ENCODE measurements around the gene MTUS2. TPM values are rescaled to one million over a fixed set of nuclear protein-coding genes. Genes with fewer than 3 reads are reported as not detected.

MTUS2 gene
- total and polyA plus RNA-seq, 10 of the 15 experiments (the other 5 are each of a cell fraction or from before 2014, with no cell fraction given): under 0.01 to 0.05 (median 0.02) TPM; not detected in 6

- no peak for TF ChIP-seq E4F1 (IDR thresholded peaks at IDR 0.05; ENCODE audit: borderline replicate concordance, partially characterized antibody)
- TF ChIP-seq REST (IDR thresholded peaks at IDR 0.05; ENCODE audit: low read depth, low read length): no peak
- no peak for TF ChIP-seq TBL1XR1 (IDR thresholded peaks at IDR 0.05; ENCODE audit: low read depth, low read length)
- no peak for TF ChIP-seq SIX5 (IDR thresholded peaks at IDR 0.05; ENCODE audit: low read depth, low read length, severe bottlenecking)
- TF ChIP-seq NBN (IDR thresholded peaks at IDR 0.05): no peak
- no peak for TF ChIP-seq WRNIP1 (IDR thresholded peaks at IDR 0.05; ENCODE audit: borderline replicate concordance, low read depth, low read length)
- TF ChIP-seq TARDBP (IDR thresholded peaks at IDR 0.05; ENCODE audit: borderline replicate concordance): no peak
- TF ChIP-seq PBX3 (IDR thresholded peaks at IDR 0.05; ENCODE audit: insufficient replicate concordance, low read depth, low read length): no peak
- TF ChIP-seq ELK1 (IDR thresholded peaks at IDR 0.05; ENCODE audit: low read depth, low read length): no peak
- no peak for TF ChIP-seq RAD21 (IDR thresholded peaks at IDR 0.05; ENCODE audit: insufficient read depth, low read depth, low read length)
- TF ChIP-seq SUZ12 (IDR thresholded peaks at IDR 0.05; ENCODE audit: unreplicated experiment): no peak
- no peak for TF ChIP-seq ZBTB40 (IDR thresholded peaks at IDR 0.05; ENCODE audit: borderline replicate concordance)
- no peak for TF ChIP-seq JUND (IDR thresholded peaks at IDR 0.05; ENCODE audit: low read depth, low read length)
Observed at GRCh38 chr13:28866932-28867331, 46.8 kb downstream of the MTUS2 start (continued).
